ENCODE measurements around the gene GMDS.

The GMDS gene

DNA sequence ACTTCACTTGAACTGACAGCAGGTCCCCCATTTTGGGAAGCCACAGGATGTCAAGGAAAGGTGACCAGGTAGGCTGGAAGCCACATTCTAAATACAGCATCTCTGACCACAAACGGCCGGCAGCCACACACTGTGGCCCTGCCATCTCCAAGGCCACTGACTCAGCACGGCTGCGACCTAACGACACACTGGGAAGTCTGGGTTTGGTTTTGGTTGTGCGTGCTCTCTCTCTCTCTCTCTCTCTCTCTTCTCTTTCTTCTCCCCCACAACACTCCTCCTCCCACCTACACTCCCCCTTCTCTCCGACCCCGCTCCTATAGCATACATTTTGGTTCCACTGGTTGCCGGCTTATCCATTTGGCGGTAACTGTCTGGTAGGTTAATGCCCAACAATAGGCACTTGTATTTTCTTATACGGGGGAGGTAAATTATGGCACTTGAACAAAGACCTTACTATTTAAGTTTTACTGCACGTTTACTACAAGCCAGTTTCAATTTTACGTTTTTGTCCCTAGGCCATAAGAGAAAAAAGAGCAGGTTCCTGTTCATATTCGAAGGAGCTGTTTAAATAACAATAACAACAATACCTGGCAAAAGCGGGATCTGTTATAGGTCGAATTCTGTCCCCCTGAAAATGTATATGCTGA, 103.6 kb downstream of the GMDS start:
- in situ Hi-C loops (cut with MboI; ENCODE audit: low sequenced_read_pairs): no loop called here

- in situ Hi-C loops (cut with MboI; ENCODE audit: low sequenced_read_pairs): no loop called here
Measured at GRCh38 chr6:2140438-2141128, 104.8 kb downstream of the GMDS start.

- in situ Hi-C loops (cut with MboI; ENCODE audit: low sequenced_read_pairs): no loop called here
Measured at GRCh38 chr6:2135401-2135800, 110.0 kb downstream of the GMDS start.

DNA sequence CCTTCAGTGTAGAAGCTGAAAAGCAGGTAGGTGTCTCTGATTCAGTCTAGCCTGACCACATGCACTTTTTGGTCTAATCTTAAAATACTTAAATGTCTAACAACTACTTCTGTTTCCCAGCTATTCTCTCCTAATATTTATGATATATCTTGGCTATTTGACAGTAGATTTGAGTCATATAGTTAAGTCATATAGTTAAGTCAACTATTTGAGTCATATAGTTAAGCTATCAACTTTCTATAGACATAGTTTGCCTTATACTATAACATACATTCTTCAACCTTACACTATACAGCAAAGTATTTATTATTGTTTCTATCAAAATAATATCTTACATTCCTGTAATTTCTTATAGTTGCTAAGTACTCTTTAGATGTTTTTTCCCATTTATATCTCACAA, 110.9 kb downstream of the GMDS start:
- in situ Hi-C loops (cut with MboI; ENCODE audit: low sequenced_read_pairs): no loop called here

DNA sequence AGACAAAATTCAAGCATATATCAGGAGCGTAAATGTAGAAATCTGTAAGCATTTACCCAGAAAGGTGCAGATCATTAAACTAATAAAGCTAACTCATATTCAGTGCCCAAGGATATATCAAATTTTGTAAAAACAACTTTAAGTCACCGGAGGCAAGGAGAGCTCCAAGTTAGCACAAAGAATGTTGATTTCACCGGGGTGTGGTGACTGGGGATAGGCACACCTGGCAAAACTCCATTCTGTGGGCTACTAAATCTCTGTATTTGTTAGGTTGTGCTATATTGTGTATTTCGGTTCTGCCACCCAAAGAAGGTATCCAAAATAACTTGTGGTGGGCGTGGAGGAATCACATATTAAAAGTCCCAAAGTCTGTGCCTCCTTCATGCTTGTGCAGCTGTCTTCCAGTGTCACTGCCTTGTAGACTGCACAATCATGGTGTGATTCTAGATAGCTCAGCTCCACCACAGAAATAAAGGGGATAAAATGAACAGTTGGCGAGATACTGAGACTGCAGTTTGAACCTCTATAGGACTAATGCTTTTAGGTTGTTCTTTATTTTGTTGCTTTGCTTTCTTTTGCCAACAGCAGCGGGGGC, 111.6 kb downstream of the GMDS start:
- in situ Hi-C loops (cut with MboI; ENCODE audit: low sequenced_read_pairs): no loop called here

DNA sequence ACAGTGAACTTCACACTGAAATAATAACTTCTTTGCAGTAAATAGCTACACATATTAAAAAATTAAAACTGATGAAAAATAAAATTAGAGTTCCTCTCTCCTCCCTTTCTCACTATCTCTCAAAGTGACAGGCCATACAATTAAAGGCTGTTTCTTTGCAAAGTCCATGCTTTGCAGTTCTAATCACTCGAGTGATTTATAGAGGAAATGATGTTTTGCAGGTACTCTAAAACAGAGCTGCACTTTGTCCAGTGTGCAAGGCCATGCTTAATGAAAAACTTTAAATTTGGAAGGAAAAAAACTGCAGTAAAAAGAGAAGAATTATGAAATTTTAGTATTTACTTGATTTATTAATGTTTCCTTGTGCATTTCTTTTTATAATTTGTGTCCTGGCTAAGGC, 112.5 kb downstream of the GMDS start:
- in situ Hi-C loops (cut with MboI; ENCODE audit: low sequenced_read_pairs): no loop called here

DNA sequence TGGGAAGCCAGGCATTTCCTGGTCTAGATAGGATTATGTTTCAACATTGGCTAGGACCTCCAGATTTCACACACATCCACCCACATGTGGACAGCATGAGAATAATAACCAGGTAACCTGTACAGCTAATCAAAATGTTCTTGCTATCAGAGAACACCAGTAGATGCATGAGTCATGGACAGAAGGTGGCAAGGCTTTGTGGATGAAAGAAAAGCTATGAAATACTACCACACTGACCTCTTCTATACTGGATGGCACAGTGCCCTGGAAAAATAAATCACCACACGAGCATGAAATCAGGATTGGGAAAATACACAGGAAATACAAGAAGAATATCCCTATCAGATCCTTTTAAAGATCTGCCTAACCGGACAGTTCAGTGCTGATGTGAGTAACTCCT, 113.0 kb downstream of the GMDS start:
- in situ Hi-C loops (cut with MboI; ENCODE audit: low sequenced_read_pairs): no loop called here

DNA sequence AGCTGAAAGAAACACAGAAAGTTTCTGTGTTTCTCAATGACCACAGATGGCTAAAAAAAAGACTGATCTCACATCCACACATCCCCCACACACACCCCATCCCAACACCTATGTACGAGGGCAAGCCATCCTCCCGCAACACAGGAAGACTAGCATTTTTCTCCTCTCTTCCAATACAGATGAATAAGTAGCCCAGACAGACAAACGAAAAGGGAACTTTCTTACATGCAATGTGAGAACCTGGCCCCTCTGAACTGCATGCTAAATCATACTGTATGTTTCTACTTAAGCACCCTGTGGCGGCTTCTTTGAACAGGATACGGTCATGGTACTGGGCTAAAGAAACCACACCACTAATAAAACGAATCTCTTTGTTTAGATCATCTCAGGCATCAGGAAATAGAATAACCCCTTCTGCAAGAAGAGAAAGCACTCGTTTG, 116.2 kb downstream of the GMDS start:
- in situ Hi-C loops (cut with MboI; ENCODE audit: low sequenced_read_pairs): no loop called here

- in situ Hi-C loops (cut with MboI; ENCODE audit: low sequenced_read_pairs): no loop called here
Measured at GRCh38 chr6:2127484-2127911, 117.9 kb downstream of the GMDS start.

DNA sequence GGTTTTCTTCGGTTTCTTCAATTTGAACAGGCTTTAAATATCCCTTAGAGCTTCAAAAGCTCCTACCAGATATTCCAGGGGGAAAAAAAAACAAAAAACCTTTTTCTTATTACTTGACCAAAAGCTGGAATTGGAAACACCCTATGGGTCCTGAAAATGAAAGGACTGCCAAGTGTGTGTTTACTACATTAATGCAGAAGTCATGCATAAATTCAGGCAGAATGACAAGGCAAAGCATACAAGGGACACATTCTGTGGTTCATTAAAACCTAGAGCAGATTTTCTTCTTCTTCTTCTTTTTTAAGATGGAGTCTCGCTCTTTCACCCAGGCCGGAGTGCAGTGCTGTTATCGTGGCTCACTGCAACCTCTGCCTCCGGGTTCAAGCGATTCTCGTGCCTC, 119.1 kb downstream of the GMDS start:
- in situ Hi-C loops (cut with MboI; ENCODE audit: low sequenced_read_pairs): no loop called here

GRCh38 chr6:2125158-2125557, 120.2 kb downstream of the GMDS start:
- in situ Hi-C loops (cut with MboI; ENCODE audit: low sequenced_read_pairs): no loop called here

DNA sequence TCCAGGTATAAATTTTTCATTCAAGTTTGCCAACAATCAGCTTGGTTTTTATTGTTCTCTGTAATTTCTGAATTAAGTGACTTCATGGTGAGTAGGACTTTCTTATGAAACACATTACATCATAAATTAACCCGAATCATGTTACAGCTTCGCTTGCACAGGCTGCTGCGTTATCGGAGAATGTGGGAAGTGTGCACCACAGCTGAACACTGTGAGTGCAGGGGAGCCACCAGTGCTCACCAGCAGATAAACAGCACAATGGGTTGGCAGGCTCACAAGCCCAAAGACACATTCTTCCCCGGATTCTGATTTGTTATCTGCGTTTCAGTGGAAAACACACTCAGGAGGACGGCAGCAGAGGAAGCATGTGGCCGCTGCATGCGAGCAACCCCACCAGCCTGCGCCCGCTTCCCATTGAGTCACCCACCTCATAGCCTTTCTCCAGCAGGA, 121.1 kb downstream of the GMDS start:
- in situ Hi-C loops (cut with MboI; ENCODE audit: low sequenced_read_pairs): no loop called here

DNA sequence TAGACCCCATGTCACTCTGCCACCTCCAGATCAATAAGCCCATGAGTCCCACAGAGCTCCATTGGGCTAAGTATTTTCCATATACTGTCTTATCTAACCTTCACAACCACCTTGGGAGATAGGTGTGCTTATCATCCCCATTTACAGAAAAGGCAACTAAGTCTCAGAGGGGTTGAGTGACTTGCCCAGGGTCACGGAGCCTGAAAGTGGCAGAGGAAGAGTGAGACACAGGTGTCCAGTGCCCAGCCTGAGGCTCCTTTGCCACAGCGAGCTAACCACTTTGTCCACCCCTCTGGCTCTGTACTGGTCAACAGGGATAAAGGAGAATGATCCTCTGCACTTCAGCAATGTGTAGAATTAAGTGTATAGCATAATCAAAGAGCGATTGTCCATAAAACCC, 124.5 kb downstream of the GMDS start:
- in situ Hi-C loops (cut with MboI; ENCODE audit: low sequenced_read_pairs): no loop called here

GRCh38 chr6:2119275-2119674, 126.1 kb downstream of the GMDS start:
- in situ Hi-C loops (cut with MboI; ENCODE audit: low sequenced_read_pairs): no loop called here

- in situ Hi-C loops (cut with MboI; ENCODE audit: low sequenced_read_pairs): no loop called here
Measured at GRCh38 chr6:2118136-2118535, 127.3 kb downstream of the GMDS start.

DNA sequence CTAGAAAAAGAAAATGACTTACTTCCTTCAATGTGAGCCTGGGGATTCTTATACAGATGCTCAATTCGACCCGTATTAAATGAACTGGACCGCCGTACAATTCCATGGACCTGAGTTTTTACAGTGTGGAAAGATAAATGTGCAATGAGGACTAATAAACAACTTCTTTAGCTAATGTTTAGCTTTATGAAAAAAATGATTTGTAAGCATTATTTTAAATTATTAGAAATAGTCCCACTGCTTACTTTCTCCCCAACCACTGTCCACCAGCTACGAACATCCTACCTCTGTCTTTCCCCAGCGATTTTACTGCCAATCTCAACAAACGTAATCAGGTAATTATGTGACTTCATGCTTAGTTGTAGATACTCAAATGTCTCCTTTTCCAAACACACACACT, 128.0 kb downstream of the GMDS start:
- in situ Hi-C loops (cut with MboI; ENCODE audit: low sequenced_read_pairs): no loop called here

DNA sequence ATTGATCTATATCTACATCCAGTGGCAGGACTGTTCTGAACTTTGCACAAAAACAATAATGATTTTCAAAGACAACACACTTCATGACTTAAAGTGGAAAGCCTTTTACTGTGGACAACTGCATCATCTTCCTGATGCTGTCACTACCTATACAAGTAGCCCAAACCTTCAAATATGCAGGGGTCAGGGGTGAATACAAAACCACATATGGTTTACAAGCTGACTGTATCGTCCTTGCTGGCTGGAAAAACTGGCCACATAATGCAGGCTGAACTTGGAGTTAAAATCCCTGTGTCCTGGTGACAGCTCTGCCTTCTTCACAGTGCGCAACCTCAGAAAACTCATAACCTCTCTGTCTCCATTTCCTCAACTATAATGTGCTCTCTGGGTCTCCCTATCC, 128.9 kb downstream of the GMDS start:
- in situ Hi-C loops (cut with MboI; ENCODE audit: low sequenced_read_pairs): no loop called here

DNA sequence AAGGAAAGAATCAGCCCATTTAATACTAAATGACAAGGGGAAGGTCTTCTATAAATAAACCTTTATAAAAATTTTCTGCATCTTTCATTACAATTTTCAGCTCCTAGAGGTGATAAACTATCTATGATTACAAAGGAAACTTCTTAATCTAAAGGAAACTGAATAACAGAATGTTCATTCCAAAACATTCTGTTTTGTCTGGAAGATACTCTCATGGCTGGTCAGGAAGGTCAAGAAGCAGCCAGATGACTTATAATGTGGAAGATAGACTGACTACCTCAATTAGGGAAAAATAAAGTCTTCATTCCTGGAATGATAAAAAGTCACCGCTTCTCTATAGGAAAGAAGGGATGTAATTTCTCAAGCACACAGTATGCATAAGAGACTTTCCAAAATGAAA, 131.3 kb downstream of the GMDS start:
- in situ Hi-C loops (cut with MboI; ENCODE audit: low sequenced_read_pairs): no loop called here

GRCh38 chr6:2111162-2111677, 134.2 kb downstream of the GMDS start:
- in situ Hi-C loops (cut with MboI; ENCODE audit: low sequenced_read_pairs): no loop called here

DNA sequence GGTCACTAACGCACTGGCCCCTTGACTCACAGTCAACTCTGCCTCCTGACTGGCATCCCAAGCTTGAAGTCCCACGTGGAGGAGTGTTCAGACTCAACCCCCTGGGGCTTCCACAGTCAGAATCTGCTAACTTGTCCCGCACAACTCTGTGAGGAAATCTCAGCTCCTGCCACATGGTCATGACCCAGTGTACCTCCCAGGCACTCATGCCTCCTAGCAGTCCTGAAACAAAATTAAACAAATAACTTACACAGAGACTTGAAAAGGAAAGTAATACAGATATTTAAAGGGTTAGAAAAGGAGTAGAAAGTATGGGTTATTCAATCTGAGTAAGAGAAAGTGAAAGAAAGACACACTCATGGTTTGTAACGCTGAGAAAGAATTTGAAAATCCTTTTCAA, 134.9 kb downstream of the GMDS start:
- in situ Hi-C loops (cut with MboI; ENCODE audit: low sequenced_read_pairs): no loop called here

GRCh38 chr6:2109796-2110195, 135.6 kb downstream of the GMDS start:
- in situ Hi-C loops (cut with MboI; ENCODE audit: low sequenced_read_pairs): no loop called here

- in situ Hi-C loops (cut with MboI; ENCODE audit: low sequenced_read_pairs): no loop called here
Measured at GRCh38 chr6:2108700-2109306, 136.6 kb downstream of the GMDS start.
